GM13976 (cell line): ENCODE data around the gene SMTNL2.

ENCODE experiments used
- DNase-seq: peaks from one replicate; pipeline ENCODE4 v3.0.0; 2012; ENCODE audit warnings: low spot score
- in situ Hi-C: fragments of 300-500 bp; cut with MboI; formaldehyde crosslinking; loops from one replicate; pipeline ENCODE4 v1.12.0; 2022; ENCODE audit warnings: low sequenced_read_pairs, mixed read lengths, inconsistent platforms; ENCODE audit not compliant: unreplicated experiment
- TF ChIP-seq, protein P1 (sequence below): IDR thresholded peaks from 2 replicates; pipeline ENCODE4 v1.5.1; 2012; ENCODE audit warnings: borderline replicate concordance, mild to moderate bottlenecking; ENCODE audit not compliant: insufficient read depth; ENCODE audit errors: extremely low read depth, missing control alignments, control extremely low read depth

SMTNL2 gene

DNA sequence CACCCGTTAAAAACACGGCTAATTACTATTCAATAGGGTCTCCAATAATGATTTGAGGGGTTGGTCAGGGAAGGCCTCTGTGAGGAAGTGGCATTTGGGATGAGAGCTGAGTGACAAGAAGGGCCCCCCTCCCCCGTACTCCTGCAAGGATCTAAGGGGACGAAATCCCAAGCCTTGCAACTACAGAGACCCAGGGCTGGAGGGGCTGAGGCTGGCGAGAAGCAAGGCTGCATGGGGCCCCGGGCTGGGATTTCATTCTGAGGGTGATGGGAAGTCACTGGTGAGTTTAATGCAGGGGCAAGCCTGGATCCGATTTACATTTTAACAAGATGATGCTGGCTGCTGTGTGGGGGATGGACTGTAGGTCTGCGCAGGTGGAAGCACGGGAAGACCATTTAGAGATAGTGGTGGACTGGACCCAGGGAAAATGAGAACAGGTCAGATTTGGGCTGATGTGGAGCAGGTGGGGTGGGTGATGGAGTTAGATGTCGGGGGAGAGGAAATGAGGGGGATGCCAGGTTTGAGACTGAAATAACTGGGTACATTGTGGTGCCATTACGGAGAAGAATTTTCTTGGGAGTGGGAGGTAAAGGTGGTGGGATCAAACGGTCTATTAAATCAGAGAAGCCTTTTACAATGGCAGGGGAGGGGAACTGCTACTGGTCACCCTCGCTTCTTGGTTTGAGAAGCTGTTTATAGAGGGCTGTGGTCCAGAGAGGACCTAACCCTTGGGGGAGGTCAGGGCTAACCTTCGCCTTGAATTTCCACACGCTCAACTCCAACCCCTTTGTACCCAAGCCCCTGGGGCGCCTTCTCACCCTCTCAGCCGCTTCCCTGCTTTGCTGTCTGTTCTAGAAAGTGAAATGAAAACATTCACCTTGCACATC, 28.2 kb upstream of the SMTNL2 start:
- TF ChIP-seq, protein P1, sequence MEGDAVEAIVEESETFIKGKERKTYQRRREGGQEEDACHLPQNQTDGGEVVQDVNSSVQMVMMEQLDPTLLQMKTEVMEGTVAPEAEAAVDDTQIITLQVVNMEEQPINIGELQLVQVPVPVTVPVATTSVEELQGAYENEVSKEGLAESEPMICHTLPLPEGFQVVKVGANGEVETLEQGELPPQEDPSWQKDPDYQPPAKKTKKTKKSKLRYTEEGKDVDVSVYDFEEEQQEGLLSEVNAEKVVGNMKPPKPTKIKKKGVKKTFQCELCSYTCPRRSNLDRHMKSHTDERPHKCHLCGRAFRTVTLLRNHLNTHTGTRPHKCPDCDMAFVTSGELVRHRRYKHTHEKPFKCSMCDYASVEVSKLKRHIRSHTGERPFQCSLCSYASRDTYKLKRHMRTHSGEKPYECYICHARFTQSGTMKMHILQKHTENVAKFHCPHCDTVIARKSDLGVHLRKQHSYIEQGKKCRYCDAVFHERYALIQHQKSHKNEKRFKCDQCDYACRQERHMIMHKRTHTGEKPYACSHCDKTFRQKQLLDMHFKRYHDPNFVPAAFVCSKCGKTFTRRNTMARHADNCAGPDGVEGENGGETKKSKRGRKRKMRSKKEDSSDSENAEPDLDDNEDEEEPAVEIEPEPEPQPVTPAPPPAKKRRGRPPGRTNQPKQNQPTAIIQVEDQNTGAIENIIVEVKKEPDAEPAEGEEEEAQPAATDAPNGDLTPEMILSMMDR = no peak
- in situ Hi-C loops = no loop called here
- DNase-seq = no peak

DNA sequence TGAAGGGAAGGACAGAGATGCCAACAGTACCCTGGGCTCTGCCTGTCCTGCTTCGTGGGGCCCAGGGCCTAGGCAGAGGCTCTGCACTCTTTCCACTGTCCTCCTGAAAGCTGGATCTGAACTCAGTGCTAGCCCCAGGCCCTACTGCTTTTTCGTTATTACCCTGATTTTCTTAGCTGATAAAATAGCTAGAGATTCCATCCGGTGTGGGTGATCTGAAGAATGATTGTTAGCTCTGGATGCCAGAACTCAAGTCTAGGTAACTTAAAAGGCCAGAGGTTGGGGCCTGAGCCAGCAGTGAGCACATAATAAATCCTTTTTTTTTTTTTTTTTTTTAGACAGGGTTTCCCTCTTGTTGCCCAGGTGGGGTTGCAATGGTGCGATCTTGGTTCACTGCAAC, 27.3 kb upstream of the SMTNL2 start:
- TF ChIP-seq, protein P1 = no peak
- in situ Hi-C loops = no loop called here
- DNase-seq = no peak

DNA sequence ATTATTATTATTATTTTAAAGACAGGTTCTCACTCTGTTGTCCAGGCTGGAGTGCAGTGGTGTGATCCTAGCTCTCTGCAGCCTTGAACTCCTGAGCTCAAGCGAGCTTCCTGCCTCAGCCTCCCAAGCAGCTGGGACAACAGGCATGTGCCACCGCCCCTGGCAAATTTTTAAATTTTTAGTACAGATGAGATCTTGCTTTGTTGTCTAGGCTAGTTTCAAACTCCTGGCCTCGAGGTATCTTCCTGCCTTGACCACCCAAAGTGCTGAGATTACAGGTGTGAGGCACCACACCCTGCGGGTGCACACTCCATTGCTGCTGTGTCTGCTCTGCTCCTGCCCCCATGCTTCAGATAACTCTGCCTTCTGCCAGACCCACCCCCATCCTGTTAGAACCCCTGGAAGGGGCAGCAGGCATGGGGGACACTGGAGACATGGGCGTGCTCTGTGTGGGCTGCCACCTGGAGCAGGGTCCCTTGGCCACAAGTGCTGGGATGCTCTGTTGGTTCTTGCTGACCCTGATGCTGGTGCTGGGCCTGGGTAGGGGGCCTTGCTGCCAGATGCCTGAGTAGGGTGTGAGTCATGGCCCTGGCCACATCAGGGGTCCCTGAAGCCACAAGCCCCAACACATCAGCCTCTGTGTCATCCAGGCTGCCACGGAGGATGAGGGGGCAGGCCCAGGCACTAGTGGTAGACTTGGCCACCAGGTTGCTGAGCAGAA, 26.5 kb upstream of the SMTNL2 start:
- TF ChIP-seq, protein P1 = no peak
- in situ Hi-C loops = no loop called here

DNA sequence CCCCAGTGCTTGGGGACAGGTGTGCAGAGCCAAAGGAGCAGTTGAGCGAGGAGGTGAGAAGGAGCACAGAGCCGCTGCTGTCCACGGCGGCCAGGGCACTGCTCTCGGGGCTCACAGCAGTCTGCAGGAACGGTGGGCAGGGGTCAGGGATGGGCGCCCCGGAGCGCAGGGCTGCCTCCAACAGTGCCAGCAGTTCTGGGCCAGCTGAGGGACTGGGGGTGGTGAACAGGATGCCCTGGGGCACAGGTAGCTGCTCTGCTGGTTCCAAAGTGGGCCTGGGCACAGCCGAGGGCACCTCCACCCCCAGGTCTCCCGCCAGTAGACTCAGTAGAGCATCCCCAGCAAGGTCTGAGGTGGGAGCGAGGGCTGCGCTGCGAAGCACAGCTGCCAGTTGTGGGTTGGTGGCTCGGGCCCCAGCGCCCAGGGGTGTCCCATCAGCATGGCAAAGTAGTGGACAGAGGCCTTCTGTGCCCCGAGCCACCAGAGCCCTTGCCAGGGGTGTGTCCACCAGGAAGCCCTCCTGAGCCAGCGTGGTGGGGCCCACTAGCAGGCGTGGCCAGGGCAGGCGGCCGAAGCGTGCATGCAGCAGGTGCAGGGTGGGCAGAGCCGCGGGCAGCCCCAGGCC, 25.9 kb upstream of the SMTNL2 start:
- in situ Hi-C loops = no loop called here
- DNase-seq = no peak
- TF ChIP-seq, protein P1 = no peak

More for the DNA sequence above, 26.5 kb upstream of the SMTNL2 start:
- DNase-seq = no peak

DNA sequence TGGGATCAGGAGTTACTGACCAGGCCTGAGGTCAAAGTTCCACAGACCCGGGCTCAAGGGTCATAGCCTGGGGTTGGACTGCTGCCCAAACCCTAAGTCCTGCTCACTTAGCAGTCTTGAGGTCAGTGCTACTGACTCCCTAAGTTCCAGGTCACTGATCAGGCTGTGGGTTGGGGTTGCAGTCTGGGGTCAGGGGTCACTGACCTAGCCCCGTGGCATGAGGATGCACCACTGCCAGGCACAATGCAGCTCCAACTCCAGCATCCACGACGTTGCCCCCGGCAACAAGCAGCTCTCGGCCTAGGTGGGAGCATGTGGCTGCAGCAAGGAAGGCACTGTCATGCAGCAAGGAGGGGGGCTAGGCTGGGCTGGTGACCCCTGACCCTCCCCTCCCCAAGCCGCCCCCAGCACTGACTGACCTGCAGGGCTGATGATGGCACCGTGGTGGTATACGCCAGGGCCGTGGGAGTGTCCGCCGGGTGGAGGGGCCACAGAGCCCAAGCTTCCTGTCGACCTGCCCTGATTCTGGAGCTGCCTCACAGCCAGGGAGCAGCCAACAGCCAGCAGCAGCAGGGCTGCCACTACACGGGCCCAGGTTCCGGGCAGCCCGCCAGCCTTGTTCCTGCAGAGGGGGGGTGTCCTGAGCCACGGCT, 25.1 kb upstream of the SMTNL2 start:
- TF ChIP-seq, protein P1 = no peak
- no peak for DNase-seq
- in situ Hi-C loops = no loop called here

DNA sequence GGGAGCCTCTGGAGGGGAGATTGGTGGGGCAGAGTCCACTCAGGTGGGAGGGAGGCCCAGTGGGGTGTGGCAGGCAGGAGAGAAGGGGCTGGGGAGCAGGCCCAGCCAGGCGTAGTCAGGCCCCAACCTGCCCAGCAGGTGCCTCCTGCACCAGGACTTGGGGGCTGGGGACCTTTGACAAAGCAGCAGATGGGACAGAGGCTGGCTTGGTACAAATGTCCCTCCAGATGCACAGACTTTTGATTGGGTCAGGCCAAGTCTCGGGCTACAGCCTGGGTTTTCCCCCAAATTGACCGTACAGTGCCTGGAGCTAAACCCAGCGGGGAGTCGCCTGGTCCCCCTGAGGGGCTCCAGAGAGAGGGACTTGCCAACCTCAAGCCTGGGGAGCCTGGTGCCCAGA, 24.4 kb upstream of the SMTNL2 start:
- no peak for DNase-seq
- TF ChIP-seq, protein P1 = no peak
- in situ Hi-C loops = no loop called here
